OCI-LY1 (cell line): ENCODE results near the gene PRELP.

Experiments
- H2AFZ ChIP-seq: fragments of 200-600 bp; sonication (generic), shearing (Covaris generic); 2 replicates; pipeline ENCODE4 v1.6.0; 2014; ENCODE audit warnings: antibody characterized with exemption, mild to moderate bottlenecking, low read length
- H3F3A ChIP-seq: fragments of 200-600 bp; sonication (generic), shearing (Covaris generic); 2 replicates; pipeline ENCODE4 v1.6.0; 2014; ENCODE audit warnings: mild to moderate bottlenecking, antibody characterized with exemption, low read length, moderate library complexity; ENCODE audit not compliant: insufficient read depth
- H3K27ac ChIP-seq: fragments of 200-600 bp; sonication (generic); 2 replicates; pipeline ENCODE4 v1.5.1; 2014; ENCODE audit warnings: low read length, mixed run types, mild to moderate bottlenecking, low read depth; ENCODE audit not compliant: poor library complexity, severe bottlenecking
- H3K27me3 ChIP-seq: fragments of 200-600 bp; sonication (generic); 2 replicates; pipeline ENCODE4 v1.6.0; 2014; ENCODE audit warnings: antibody characterized with exemption, mild to moderate bottlenecking, low read length, moderate library complexity; ENCODE audit not compliant: insufficient read depth
- H3K36me3 ChIP-seq: fragments of 200-600 bp; sonication (generic); 2 replicates; pipeline ENCODE4 v1.6.1; 2014; ENCODE audit warnings: mild to moderate bottlenecking, antibody characterized with exemption, low read length, moderate library complexity, mixed read lengths; ENCODE audit not compliant: insufficient read depth
- H3K4me1 ChIP-seq: fragments of 200-600 bp; sonication (generic); 2 replicates; pipeline ENCODE4 v1.5.1; 2014; ENCODE audit warnings: mild to moderate bottlenecking, low read length, moderate library complexity; ENCODE audit not compliant: insufficient read depth, severe bottlenecking
- H3K4me2 ChIP-seq: fragments of 200-600 bp; sonication (generic), shearing (Covaris generic); 2 replicates; pipeline ENCODE4 v1.6.1; 2014; ENCODE audit warnings: low read length
- H3K4me3 ChIP-seq: fragments of 200-600 bp; sonication (generic); 2 replicates; pipeline ENCODE4 v1.5.1; 2014; ENCODE audit warnings: low read length, low read depth, mild to moderate bottlenecking, mixed read lengths; ENCODE audit not compliant: poor library complexity, severe bottlenecking
- H3K79me2 ChIP-seq: fragments of 200-600 bp; shearing (Covaris generic); 2 replicates; pipeline ENCODE4 v1.6.1; 2016; ENCODE audit warnings: mixed run types, low read length, mixed read lengths; ENCODE audit not compliant: insufficient read depth
- H3K9ac ChIP-seq: fragments of 200-600 bp; sonication (generic), shearing (Covaris generic); 2 replicates; pipeline ENCODE4 v1.6.1; 2014; ENCODE audit warnings: mild to moderate bottlenecking, low read length, mixed read lengths
- H3K9me2 ChIP-seq: fragments of 200-600 bp; sonication (generic), shearing (Covaris generic); 2 replicates; pipeline ENCODE4 v1.6.1; 2014; ENCODE audit warnings: low read depth, mild to moderate bottlenecking, low read length, mixed read lengths
- H3K9me3 ChIP-seq: fragments of 200-600 bp; shearing (Covaris generic); 2 replicates; pipeline ENCODE4 v1.6.1; 2014; ENCODE audit warnings: low read length, mixed read lengths
- H4K20me1 ChIP-seq: fragments of 200-600 bp; sonication (generic), shearing (Covaris generic); 2 replicates; pipeline ENCODE4 v1.6.0; 2016; ENCODE audit warnings: mild to moderate bottlenecking, low read length; ENCODE audit not compliant: insufficient read depth
- EZH2 ChIP-seq: fragments of 200-600 bp; sonication (generic), shearing (Covaris generic); IDR thresholded peaks from 2 replicates; pipeline ENCODE4 v1.8.0; 2017; ENCODE audit warnings: borderline replicate concordance, mixed run types, mild to moderate bottlenecking, antibody characterized with exemption, low read length, moderate library complexity, mixed read lengths
- TF ChIP-seq, protein P1 (sequence below): fragments of 200-600 bp; sonication (generic), shearing (Covaris generic); IDR thresholded peaks from 2 replicates; pipeline ENCODE4 v1.5.1; 2017; ENCODE audit warnings: mild to moderate bottlenecking, antibody characterized with exemption, low read length, moderate library complexity, mixed read lengths

Gene PRELP

GRCh38 chr1:203511930-203512329 lies 36.3 kb downstream of the PRELP start:
- Histone ChIP-seq H3K36me3 (no peaks in the 10 kb centered on the region), H3K4me3 (no peak overlapping the region), H3K9ac (no peak overlapping the region), H2AFZ (no peak overlapping the region), H3K9me3 (no peaks in the 10 kb centered on the region), H3K27me3 (no peaks in the 10 kb centered on the region), H3K79me2 (no peaks in the 10 kb centered on the region), H3K4me2 (no peak overlapping the region), H3F3A (no peaks in the 10 kb centered on the region), H3K4me1 (no peaks in the 10 kb centered on the region), H4K20me1 (no peaks in the 10 kb centered on the region), H3K27ac (no peak overlapping the region), H3K9me2 (no peaks in the 10 kb centered on the region)
- TF ChIP-seq, protein P1, sequence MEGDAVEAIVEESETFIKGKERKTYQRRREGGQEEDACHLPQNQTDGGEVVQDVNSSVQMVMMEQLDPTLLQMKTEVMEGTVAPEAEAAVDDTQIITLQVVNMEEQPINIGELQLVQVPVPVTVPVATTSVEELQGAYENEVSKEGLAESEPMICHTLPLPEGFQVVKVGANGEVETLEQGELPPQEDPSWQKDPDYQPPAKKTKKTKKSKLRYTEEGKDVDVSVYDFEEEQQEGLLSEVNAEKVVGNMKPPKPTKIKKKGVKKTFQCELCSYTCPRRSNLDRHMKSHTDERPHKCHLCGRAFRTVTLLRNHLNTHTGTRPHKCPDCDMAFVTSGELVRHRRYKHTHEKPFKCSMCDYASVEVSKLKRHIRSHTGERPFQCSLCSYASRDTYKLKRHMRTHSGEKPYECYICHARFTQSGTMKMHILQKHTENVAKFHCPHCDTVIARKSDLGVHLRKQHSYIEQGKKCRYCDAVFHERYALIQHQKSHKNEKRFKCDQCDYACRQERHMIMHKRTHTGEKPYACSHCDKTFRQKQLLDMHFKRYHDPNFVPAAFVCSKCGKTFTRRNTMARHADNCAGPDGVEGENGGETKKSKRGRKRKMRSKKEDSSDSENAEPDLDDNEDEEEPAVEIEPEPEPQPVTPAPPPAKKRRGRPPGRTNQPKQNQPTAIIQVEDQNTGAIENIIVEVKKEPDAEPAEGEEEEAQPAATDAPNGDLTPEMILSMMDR: no peak
- TF ChIP-seq EZH2: no peak

DNA sequence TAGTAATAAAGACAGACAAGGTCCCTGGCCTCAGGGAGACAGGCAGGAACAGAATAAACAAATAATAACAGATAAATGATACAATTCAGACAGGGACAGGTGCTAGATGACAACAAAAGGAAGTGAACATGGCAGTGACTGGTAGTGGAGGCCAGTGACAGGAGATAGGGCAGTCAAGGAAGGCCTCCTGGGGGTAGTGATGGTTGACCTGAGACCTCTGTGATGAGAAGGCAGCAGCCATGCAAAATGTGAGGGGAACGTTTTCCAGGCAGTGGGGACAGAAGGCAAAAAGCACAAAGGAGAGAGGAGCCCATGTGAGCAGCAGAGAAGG lies 36.9 kb downstream of the PRELP start:
- Histone ChIP-seq H3K9me2 (no peaks in the 10 kb centered on the region), H3F3A (no peaks in the 10 kb centered on the region), H4K20me1 (no peaks in the 10 kb centered on the region), H2AFZ (no peak overlapping the region), H3K4me1 (no peaks in the 10 kb centered on the region), H3K4me3 (no peak overlapping the region), H3K9ac (no peak overlapping the region), H3K9me3 (no peaks in the 10 kb centered on the region), H3K36me3 (no peaks in the 10 kb centered on the region), H3K4me2 (no peak overlapping the region), H3K27ac (no peak overlapping the region), H3K27me3 (no peaks in the 10 kb centered on the region), H3K79me2 (no peaks in the 10 kb centered on the region)
- TF ChIP-seq EZH2: no peak
- TF ChIP-seq, protein P1: no peak

GRCh38 chr1:203512848-203513584 lies 37.4 kb downstream of the PRELP start:
- no peak overlapping the region for H3K9ac ChIP-seq
- no peaks in the 10 kb centered on the region for H3K4me1 ChIP-seq
- H3K36me3 ChIP-seq: no peaks in the 10 kb centered on the region
- no peak overlapping the region for H3K27ac ChIP-seq
- H3K4me3 ChIP-seq: no peak overlapping the region
- no peaks in the 10 kb centered on the region for H4K20me1 ChIP-seq
- no peaks in the 10 kb centered on the region for H3K79me2 ChIP-seq
- no peak overlapping the region for H2AFZ ChIP-seq
- no peaks in the 10 kb centered on the region for H3K27me3 ChIP-seq
- no peaks in the 10 kb centered on the region for H3F3A ChIP-seq
- H3K4me2 ChIP-seq: no peak overlapping the region
- TF ChIP-seq, protein P1: no peak
- TF ChIP-seq EZH2: no peak
- H3K9me2 ChIP-seq: no peaks in the 10 kb centered on the region
- H3K9me3 ChIP-seq: no peaks in the 10 kb centered on the region
